Measurements from ENCODE around the gene PHTF1. TPM values are rescaled to one million over a fixed set of nuclear protein-coding genes. Genes with fewer than 3 reads are reported as not detected.

PHTF1 gene
- total RNA-seq: 10 to 100 TPM; 11.3 to 23.3 (median 17.9) TPM

GRCh38 chr1:113759333-113760101 lies at the start of gene PHTF1:
Gene PHTF1, minus strand, starts transcription at chr1:113759486. Its CDS starts 783 bp downstream, at chr1:113758703.
- no peaks in the 10 kb centered on the region for H3K9me3 ChIP-seq
- TF ChIP-seq EP300 (IDR thresholded peaks at IDR 0.05) (peak in 1 of 2 donors; percentile 51), POLR2A (IDR thresholded peaks at IDR 0.05) (peak; percentile 23 to 35), CTCF (IDR thresholded peaks at IDR 0.05) (no peak)
- DNase-seq (ENCODE audit: low spot score in 2 of 2): peak; percentile 26 to 42
- H3K27me3 ChIP-seq: no peaks in the 10 kb centered on the region
- peaks cover 0 to 7% (median 0%) of the 10 kb centered on the region in 3 donors for H3K36me3 ChIP-seq
- H3K4me1 ChIP-seq: peaks cover 0 to 25% (median 5%) of the 10 kb centered on the region in 4 donors
- WGBS, 2 donors: 1 to 4% methylated on average over 20 to 46 of the region's 47 CpGs
- H3K27ac ChIP-seq: peak within 1 kb of the TSS; percentile 75 to 97 (median 92)
- peak within 1 kb of the TSS; percentile 85 to 98 (median 88) for H3K4me3 ChIP-seq

- WGBS, 2 donors: 85 to 89% methylated on average over 4 of the region's 4 CpGs
Observed at GRCh38 chr1:113808450-113809195, 49.3 kb upstream of the PHTF1 start.

GRCh38 chr1:113805639-113806038 lies 46.4 kb upstream of the PHTF1 start:
- no peak overlapping the region for H3K27ac ChIP-seq
- no peak overlapping the region for H3K4me3 ChIP-seq
- no peaks in the 10 kb centered on the region for H3K9me3 ChIP-seq
- H3K36me3 ChIP-seq: peaks cover 0 to 3% (median 0%) of the 10 kb centered on the region in 3 donors
- WGBS, 2 donors: 91 to 94% methylated on average over 4 of the region's 4 CpGs
- H3K4me1 ChIP-seq: peaks cover 0 to 53% (median 10%) of the 10 kb centered on the region in 4 donors
- no peak for DNase-seq (ENCODE audit: low spot score in 2 of 2)
- TF ChIP-seq POLR2A (IDR thresholded peaks at IDR 0.05): no peak
- TF ChIP-seq EP300 (IDR thresholded peaks at IDR 0.05): no peak
- no peak for TF ChIP-seq CTCF (IDR thresholded peaks at IDR 0.05)
- H3K27me3 ChIP-seq: no peaks in the 10 kb centered on the region

More at GRCh38 chr1:113808450-113809195, 49.3 kb upstream of the PHTF1 start:
- H3K27ac ChIP-seq: no peak overlapping the region
- TF ChIP-seq POLR2A (IDR thresholded peaks at IDR 0.05) (no peak), EP300 (IDR thresholded peaks at IDR 0.05) (no peak), CTCF (IDR thresholded peaks at IDR 0.05) (no peak)
- H3K9me3 ChIP-seq: no peaks in the 10 kb centered on the region
- H3K36me3 ChIP-seq: peaks cover 0 to 3% (median 0%) of the 10 kb centered on the region in 3 donors
- no peak overlapping the region for H3K4me3 ChIP-seq
- H3K27me3 ChIP-seq: no peaks in the 10 kb centered on the region
- DNase-seq (ENCODE audit: low spot score in 2 of 2): no peak
- peaks cover 0 to 38% (median 10%) of the 10 kb centered on the region in 4 donors for H3K4me1 ChIP-seq

- Histone ChIP-seq H3K36me3 (peaks cover 0 to 3% (median 0%) of the 10 kb centered on the region in 3 donors), H3K9me3 (no peaks in the 10 kb centered on the region), H3K27me3 (no peaks in the 10 kb centered on the region), H3K4me3 (no peak overlapping the region), H3K27ac (no peak overlapping the region), H3K4me1 (peaks cover 0 to 53% (median 14%) of the 10 kb centered on the region in 4 donors)
- no peak for TF ChIP-seq POLR2A (IDR thresholded peaks at IDR 0.05)
- TF ChIP-seq CTCF (IDR thresholded peaks at IDR 0.05): no peak
- no peak for TF ChIP-seq EP300 (IDR thresholded peaks at IDR 0.05)
- WGBS, 2 donors: 96 to 99% methylated on average over 6 of the region's 6 CpGs
- no peak for DNase-seq (ENCODE audit: low spot score in 2 of 2)
Observed at GRCh38 chr1:113805256-113805531, 45.9 kb upstream of the PHTF1 start.
